K562 (cell line): ENCODE data around the gene ZNF618.

Experiments
- CBX2 ChIP-seq: fragments of 200-600 bp; sonication (generic); IDR thresholded peaks from one replicate; pipeline ENCODE4 v1.6.1; 2012; ENCODE audit warnings: mild to moderate bottlenecking, low read length, inconsistent platforms; ENCODE audit not compliant: insufficient read depth, poor library complexity, severe bottlenecking
- CHD1 ChIP-seq: fragments of 200-600 bp; sonication (generic); IDR thresholded peaks from one replicate; pipeline ENCODE4 v1.6.1; 2012; ENCODE audit warnings: mild to moderate bottlenecking, moderate library complexity, low read length, inconsistent platforms
- EGR1 ChIP-seq: fragments of 450-650 bp; conservative IDR thresholded peaks from 2 replicates; pipeline ENCODE4 v1.6.1; 2017; ENCODE audit warnings: mild to moderate bottlenecking
- EZH2 ChIP-seq: IDR thresholded peaks from 2 replicates; pipeline ENCODE4 v1.6.1; 2012; ENCODE audit warnings: low read depth, mild to moderate bottlenecking, inconsistent platforms, low read length, borderline replicate concordance
- KLF1 ChIP-seq: fragments of 450-650 bp; IDR thresholded peaks from 2 replicates; pipeline ENCODE4 v1.6.1; 2016; ENCODE audit warnings: missing genetic modification characterization, missing compliant biosample characterization
- MAZ ChIP-seq, 2 experiments: fragments of 450-650 bp in 1 of 2; sonication (generic) in 1 of 2; formaldehyde crosslinking; IDR thresholded peaks in 1 of 2; conservative IDR thresholded peaks in 1 of 2; 2 replicates each; pipeline versions ENCODE4 v1.4.0 to v1.5.0; 2020; ENCODE audit warnings: mild to moderate bottlenecking in 1 of 2, missing genetic modification reagents in 1 of 2
- MIER1 ChIP-seq: fragments of 450-650 bp; IDR thresholded peaks from 2 replicates; pipeline ENCODE4 v1.6.1; 2016; ENCODE audit warnings: antibody characterized with exemption, mild to moderate bottlenecking, low read depth
- REST ChIP-seq, 2 experiments: fragments of 450-650 bp; formaldehyde crosslinking in 1 of 2; IDR thresholded peaks; 2 replicates each; pipeline versions ENCODE4 v1.4.0 to v1.6.1; 2014 to 2020; ENCODE audit warnings: mild to moderate bottlenecking in 2 of 2, borderline replicate concordance in 1 of 2, low read depth in 1 of 2
- SP1 ChIP-seq: sonication (generic); formaldehyde crosslinking; IDR thresholded peaks from 2 replicates; pipeline ENCODE4 v1.8.1; 2022; ENCODE audit warnings: mild to moderate bottlenecking, missing genetic modification reagents
- SUPT5H ChIP-seq: fragments of 450-650 bp; IDR thresholded peaks from 2 replicates; pipeline ENCODE4 v1.6.1; 2016
- TSC22D4 ChIP-seq: fragments of 450-650 bp; IDR thresholded peaks from 2 replicates; pipeline ENCODE4 v1.6.1; 2016; ENCODE audit warnings: missing genetic modification characterization, missing biosample characterization, control low read depth
- ZNF140 ChIP-seq: fragments of 250-450 bp; sonication (Bioruptor Pico); IDR thresholded peaks from 2 replicates; pipeline ENCODE4 v1.8.0; 2021; ENCODE audit warnings: moderate library complexity, mild to moderate bottlenecking, inconsistent platforms
- ZNF830 ChIP-seq: fragments of 250-450 bp; sonication (Bioruptor Pico); IDR thresholded peaks from 2 replicates; pipeline ENCODE4 v1.5.0; 2021; ENCODE audit warnings: mild to moderate bottlenecking
- TF ChIP-seq, protein P1 (sequence below), 3 experiments: IDR thresholded peaks in 2 of 3; conservative IDR thresholded peaks in 1 of 3; 2 replicates each; pipeline ENCODE4 v1.5.1; 2011 to 2012; ENCODE audit warnings: low read length in 3 of 3, mild to moderate bottlenecking in 3 of 3, control low read depth in 2 of 3, improper control_type of control experiment in 1 of 3, inconsistent platforms in 1 of 3, low read depth in 1 of 3, mixed read lengths in 1 of 3, moderate library complexity in 1 of 3; ENCODE audit not compliant: insufficient read depth in 2 of 3

GRCh38 chr9:114025196-114025753 lies 149.2 kb downstream of the ZNF618 start:
- TF ChIP-seq ZNF830 (CRISPR knock-in tag) (no peak), SP1 (no peak), MIER1 (no peak), ZNF140 (CRISPR knock-in tag) (no peak), EZH2 (no peak), TSC22D4 (tag) (no peak), EGR1 (no peak), MAZ (CRISPR knock-in tag; conservative IDR thresholded peaks at IDR 0.05 in 1 of 2, IDR thresholded peaks at IDR 0.05 in 1 of 2) (no peak), REST (IDR thresholded peaks at IDR 0.05; ENCODE audit: borderline replicate concordance) (no peak), REST (CRISPR knock-in tag; IDR thresholded peaks at IDR 0.05; ENCODE audit: low read depth) (no peak), CHD1 (no peak), SUPT5H (no peak), KLF1 (tag) (no peak), CBX2 (no peak)
- TF ChIP-seq, protein P1, sequence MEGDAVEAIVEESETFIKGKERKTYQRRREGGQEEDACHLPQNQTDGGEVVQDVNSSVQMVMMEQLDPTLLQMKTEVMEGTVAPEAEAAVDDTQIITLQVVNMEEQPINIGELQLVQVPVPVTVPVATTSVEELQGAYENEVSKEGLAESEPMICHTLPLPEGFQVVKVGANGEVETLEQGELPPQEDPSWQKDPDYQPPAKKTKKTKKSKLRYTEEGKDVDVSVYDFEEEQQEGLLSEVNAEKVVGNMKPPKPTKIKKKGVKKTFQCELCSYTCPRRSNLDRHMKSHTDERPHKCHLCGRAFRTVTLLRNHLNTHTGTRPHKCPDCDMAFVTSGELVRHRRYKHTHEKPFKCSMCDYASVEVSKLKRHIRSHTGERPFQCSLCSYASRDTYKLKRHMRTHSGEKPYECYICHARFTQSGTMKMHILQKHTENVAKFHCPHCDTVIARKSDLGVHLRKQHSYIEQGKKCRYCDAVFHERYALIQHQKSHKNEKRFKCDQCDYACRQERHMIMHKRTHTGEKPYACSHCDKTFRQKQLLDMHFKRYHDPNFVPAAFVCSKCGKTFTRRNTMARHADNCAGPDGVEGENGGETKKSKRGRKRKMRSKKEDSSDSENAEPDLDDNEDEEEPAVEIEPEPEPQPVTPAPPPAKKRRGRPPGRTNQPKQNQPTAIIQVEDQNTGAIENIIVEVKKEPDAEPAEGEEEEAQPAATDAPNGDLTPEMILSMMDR (IDR thresholded peaks at IDR 0.05 in 2 of 3, conservative IDR thresholded peaks at IDR 0.05 in 1 of 3; ENCODE audit: insufficient read depth in 2 of 3, low read depth in 1 of 3, low read length in 3 of 3): no peak
